IPS-20b (cell line): ENCODE measurements around the gene ITSN1.

Experiments used
- H3K27ac ChIP-seq: one replicate; pipeline ENCODE4 v1.5.1; 2013; ENCODE audit warnings: low read length
- H3K27me3 ChIP-seq: 2 replicates; pipeline ENCODE4 v1.6.1; 2013; ENCODE audit warnings: mild to moderate bottlenecking, low read length, inconsistent platforms; ENCODE audit not compliant: insufficient read depth
- H3K36me3 ChIP-seq: 2 replicates; pipeline ENCODE4 v1.6.1; 2013; ENCODE audit warnings: low read depth, mild to moderate bottlenecking, inconsistent platforms, low read length, moderate library complexity; ENCODE audit not compliant: insufficient read depth
- H3K4me1 ChIP-seq: 2 replicates; pipeline ENCODE4 v1.6.1; 2013; ENCODE audit warnings: mild to moderate bottlenecking, control low read depth, inconsistent platforms, low read length, moderate library complexity; ENCODE audit not compliant: insufficient read depth
- H3K4me3 ChIP-seq: 2 replicates; pipeline ENCODE4 v1.5.1; 2013; ENCODE audit warnings: mild to moderate bottlenecking, low read length, inconsistent platforms
- H3K9ac ChIP-seq: 2 replicates; pipeline ENCODE4 v1.6.1; 2013; ENCODE audit warnings: low read depth, mild to moderate bottlenecking, inconsistent platforms, low read length, moderate library complexity
- H3K9me3 ChIP-seq: 2 replicates; pipeline ENCODE4 v1.6.1; 2013; ENCODE audit warnings: mild to moderate bottlenecking, low read depth, low read length, inconsistent platforms; ENCODE audit not compliant: insufficient read depth

ITSN1 gene

GRCh38 chr21:33893917-33894316 lies 251.6 kb downstream of the ITSN1 start:
- Histone ChIP-seq H3K27me3 (no peaks in the 10 kb centered on the region), H3K9me3 (no peaks in the 10 kb centered on the region), H3K4me1 (peaks cover 6% of the 10 kb centered on the region; the same call in 1 of the 2 replicates), H3K27ac (no peak overlapping the region), H3K4me3 (no peak overlapping the region), H3K36me3 (no peaks in the 10 kb centered on the region), H3K9ac (no peak overlapping the region)

GRCh38 chr21:33894736-33895288 lies 252.5 kb downstream of the ITSN1 start:
- H3K4me1 ChIP-seq, result peaks cover 6% of the 10 kb centered on the region; the same call in 1 of the 2 replicates
- peak overlapping the region; percentile 48; the same call in 1 of the 2 replicates for H3K4me3 ChIP-seq
- no peak overlapping the region for H3K27ac ChIP-seq
- H3K27me3 ChIP-seq, result no peaks in the 10 kb centered on the region
- no peaks in the 10 kb centered on the region for H3K9me3 ChIP-seq
- no peak overlapping the region for H3K9ac ChIP-seq
- H3K36me3 ChIP-seq, result no peaks in the 10 kb centered on the region

- Histone ChIP-seq H3K36me3 (no peaks in the 10 kb centered on the region), H3K4me3 (peak overlapping the region; percentile 48; the same call in 1 of the 2 replicates), H3K4me1 (peaks cover 6% of the 10 kb centered on the region; the same call in 1 of the 2 replicates), H3K27me3 (no peaks in the 10 kb centered on the region), H3K9ac (no peak overlapping the region), H3K9me3 (no peaks in the 10 kb centered on the region), H3K27ac (no peak overlapping the region)
Observed at GRCh38 chr21:33895356-33895755, 253.1 kb downstream of the ITSN1 start.

DNA sequence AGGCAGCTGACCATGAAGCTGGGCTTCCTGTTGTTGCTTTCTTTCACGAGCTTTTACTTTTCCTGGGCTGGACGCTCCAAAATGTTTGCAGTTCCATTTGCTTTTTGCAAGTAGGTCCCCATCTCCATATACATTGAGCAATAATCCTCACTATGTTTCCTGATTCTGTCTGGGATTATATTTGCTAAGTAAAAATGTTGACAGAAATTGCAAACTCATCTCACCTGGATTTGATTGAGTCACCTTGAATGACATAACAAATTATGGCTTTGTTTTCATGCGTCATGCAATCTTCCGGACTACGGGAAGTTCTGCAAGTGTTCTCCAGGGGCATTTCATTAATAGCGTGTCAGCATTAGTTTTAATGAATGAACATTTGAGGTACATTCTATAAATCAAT lies 254.4 kb downstream of the ITSN1 start:
- Histone ChIP-seq H3K9ac (no peak overlapping the region), H3K27ac (no peak overlapping the region), H3K9me3 (no peaks in the 10 kb centered on the region), H3K27me3 (no peaks in the 10 kb centered on the region), H3K36me3 (peaks cover 8% of the 10 kb centered on the region), H3K4me3 (no peak overlapping the region), H3K4me1 (peaks cover 6% of the 10 kb centered on the region; the same call in 1 of the 2 replicates)

DNA sequence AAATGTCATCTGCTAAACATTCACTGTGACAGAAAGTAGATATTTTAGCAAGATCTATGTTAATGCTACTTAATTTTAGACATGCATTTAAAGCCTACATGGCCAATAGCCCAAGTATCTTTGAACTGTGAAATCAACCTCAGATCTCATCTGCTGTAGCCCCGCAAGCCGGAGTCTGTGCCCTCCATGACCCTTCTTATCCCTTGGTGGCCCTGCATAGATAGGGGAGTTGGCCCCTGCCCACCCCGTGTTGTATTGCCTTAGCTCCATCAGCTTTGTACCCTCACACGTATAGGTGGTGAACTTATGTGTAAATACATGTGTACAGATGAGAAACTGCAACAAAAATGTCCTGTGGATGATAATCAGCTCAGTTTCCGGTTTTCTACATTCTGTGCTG lies 254.8 kb downstream of the ITSN1 start:
- Histone ChIP-seq H3K4me3 (no peak overlapping the region), H3K27me3 (no peaks in the 10 kb centered on the region), H3K4me1 (peaks cover 6% of the 10 kb centered on the region; the same call in 1 of the 2 replicates), H3K9ac (no peak overlapping the region), H3K36me3 (peaks cover 11% of the 10 kb centered on the region), H3K9me3 (no peaks in the 10 kb centered on the region), H3K27ac (no peak overlapping the region)

DNA sequence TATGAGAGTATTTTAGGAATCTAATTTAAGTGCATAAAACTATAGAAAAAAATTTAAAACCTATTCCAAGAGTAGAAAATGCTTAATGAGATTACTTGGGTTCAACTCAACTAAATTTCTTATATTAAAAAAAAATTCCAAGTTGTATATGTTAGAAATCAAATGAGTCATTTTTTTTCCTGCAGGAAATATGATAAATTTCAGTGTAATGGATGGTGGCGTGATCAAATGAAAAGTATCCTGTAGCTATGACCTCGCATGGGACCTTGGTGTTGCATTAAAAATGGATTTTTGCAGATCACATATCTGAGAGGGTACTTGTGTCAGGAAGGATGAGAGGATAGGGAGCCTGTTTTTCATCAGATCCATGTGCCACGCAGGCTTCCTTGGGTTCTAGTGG lies 255.4 kb downstream of the ITSN1 start:
- Histone ChIP-seq H3K27me3 (no peaks in the 10 kb centered on the region), H3K9ac (no peak overlapping the region), H3K36me3 (peaks cover 17% of the 10 kb centered on the region), H3K4me3 (no peak overlapping the region), H3K9me3 (no peaks in the 10 kb centered on the region), H3K4me1 (no peaks in the 10 kb centered on the region; the same call in 1 of the 2 replicates), H3K27ac (no peak overlapping the region)

- Histone ChIP-seq H3K27ac (no peak overlapping the region), H3K9ac (no peak overlapping the region)
Observed at GRCh38 chr21:33898586-33898985, 256.3 kb downstream of the ITSN1 start.

GRCh38 chr21:33899199-33899598 lies 256.9 kb downstream of the ITSN1 start:
- Histone ChIP-seq H3K4me1 (no peaks in the 10 kb centered on the region; the same call in 1 of the 2 replicates), H3K36me3 (peaks cover 32% of the 10 kb centered on the region), H3K9me3 (no peaks in the 10 kb centered on the region), H3K9ac (no peak overlapping the region), H3K4me3 (no peak overlapping the region), H3K27ac (no peak overlapping the region), H3K27me3 (no peaks in the 10 kb centered on the region)

More at GRCh38 chr21:33898586-33898985, 256.3 kb downstream of the ITSN1 start:
- Histone ChIP-seq H3K36me3 (peaks cover 26% of the 10 kb centered on the region), H3K4me3 (no peak overlapping the region), H3K4me1 (no peaks in the 10 kb centered on the region; the same call in 1 of the 2 replicates), H3K9me3 (no peaks in the 10 kb centered on the region), H3K27me3 (no peaks in the 10 kb centered on the region)

- no peak overlapping the region for H3K4me3 ChIP-seq
- H3K9me3 ChIP-seq, result no peaks in the 10 kb centered on the region
- H3K9ac ChIP-seq, result no peak overlapping the region
- H3K27me3 ChIP-seq, result no peaks in the 10 kb centered on the region
- no peaks in the 10 kb centered on the region for H3K4me1 ChIP-seq
- no peak overlapping the region for H3K27ac ChIP-seq
- H3K36me3 ChIP-seq, result peaks cover 56% of the 10 kb centered on the region
Observed at GRCh38 chr21:33901412-33902288, 259.3 kb downstream of the ITSN1 start.

- no peaks in the 10 kb centered on the region for H3K27me3 ChIP-seq
- no peak overlapping the region for H3K4me3 ChIP-seq
- H3K9me3 ChIP-seq, result no peaks in the 10 kb centered on the region
- H3K4me1 ChIP-seq, result no peaks in the 10 kb centered on the region
- no peak overlapping the region for H3K9ac ChIP-seq
- H3K36me3 ChIP-seq, result peaks cover 63% of the 10 kb centered on the region
- no peak overlapping the region for H3K27ac ChIP-seq
Observed at GRCh38 chr21:33902349-33902748, 260.0 kb downstream of the ITSN1 start.

DNA sequence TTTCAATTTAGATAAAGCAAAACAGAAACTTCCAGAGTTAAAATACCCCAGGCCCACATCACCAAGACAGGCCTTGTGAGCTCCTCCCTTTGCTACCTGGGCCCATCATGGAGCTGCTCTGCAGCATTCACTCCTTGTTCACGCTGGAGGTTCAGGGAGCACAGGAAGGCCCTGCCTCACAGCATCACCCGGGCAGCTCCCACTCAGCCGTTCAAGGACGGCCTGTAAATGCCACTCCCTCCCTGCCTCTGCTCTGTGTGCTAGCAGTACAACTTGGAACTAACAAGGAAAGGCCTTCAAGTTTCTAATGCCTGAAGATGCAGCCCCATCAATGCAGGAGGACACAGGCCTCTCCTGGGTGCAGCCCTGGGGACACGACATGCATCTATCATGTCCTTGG lies 261.7 kb downstream of the ITSN1 start:
- H3K4me3 ChIP-seq, result no peak overlapping the region
- no peaks in the 10 kb centered on the region for H3K9me3 ChIP-seq
- H3K27ac ChIP-seq, result no peak overlapping the region
- no peaks in the 10 kb centered on the region for H3K4me1 ChIP-seq
- no peaks in the 10 kb centered on the region for H3K27me3 ChIP-seq
- H3K9ac ChIP-seq, result no peak overlapping the region
- H3K36me3 ChIP-seq, result peaks cover 80% of the 10 kb centered on the region

- Histone ChIP-seq H3K27ac (no peak overlapping the region), H3K4me1 (no peaks in the 10 kb centered on the region), H3K27me3 (no peaks in the 10 kb centered on the region), H3K9me3 (no peaks in the 10 kb centered on the region), H3K4me3 (no peak overlapping the region), H3K9ac (no peak overlapping the region), H3K36me3 (peaks cover 100% of the 10 kb centered on the region)
Observed at GRCh38 chr21:33908760-33909159, 266.5 kb downstream of the ITSN1 start.
